Transverse colon (tissue), 4 donors: ENCODE results near the gene GNAT3. TPM values are rescaled to one million over a fixed set of nuclear protein-coding genes. Genes with fewer than 3 reads are reported as not detected.

Experiments
- DNase-seq: peaks from one replicate; pipeline ENCODE4 v3.0.0-alpha.2; 2019
- H3K27ac ChIP-seq, 4 donors: fragments of 200-600 bp; sonication (generic); 2 replicates each; pipeline ENCODE4 v1.5.1; 2016 to 2018; ENCODE audit warnings: inconsistent platforms in 4 of 4
- H3K27me3 ChIP-seq: fragments of 200-600 bp; sonication (generic); 2 replicates; pipeline ENCODE4 v1.5.1; 2017; ENCODE audit warnings: inconsistent platforms
- H3K36me3 ChIP-seq, 4 donors: fragments of 200-600 bp; sonication (generic); 2 replicates each; pipeline ENCODE4 v1.5.1; 2017 to 2019; ENCODE audit warnings: inconsistent platforms in 4 of 4
- H3K4me1 ChIP-seq, 4 donors: fragments of 200-600 bp; sonication (generic); 2 replicates each; pipeline ENCODE4 v1.5.1; 2017 to 2020; ENCODE audit warnings: inconsistent platforms in 4 of 4
- H3K4me3 ChIP-seq, 4 donors: fragments of 200-600 bp; sonication (generic); 1 replicate in 1 of 4; 2 replicates in 3 of 4; pipeline versions ENCODE4 v1.5.1 to v1.6.1; 2017 to 2019; ENCODE audit warnings: inconsistent platforms in 4 of 4
- H3K9me3 ChIP-seq, 2 donors: fragments of 200-600 bp; sonication (generic); 2 replicates each; pipeline ENCODE4 v1.5.1; 2017 to 2019; ENCODE audit warnings: inconsistent platforms in 2 of 2
- CTCF ChIP-seq, 5 experiments: fragments of 200-600 bp in 3 of 5; fragments of 450-650 bp in 2 of 5; sonication (generic) in 3 of 5; IDR thresholded peaks; 1 replicate in 2 of 5; 2 replicates in 3 of 5; pipeline ENCODE4 v1.5.1; 2016 to 2017; ENCODE audit warnings: antibody characterized with exemption in 5 of 5, inconsistent platforms in 3 of 5, mild to moderate bottlenecking in 2 of 5, moderate library complexity in 1 of 5
- EP300 ChIP-seq: sonication (generic); formaldehyde crosslinking; IDR thresholded peaks from one replicate; pipeline ENCODE4 v1.6.1; 2017; ENCODE audit warnings: antibody characterized with exemption, low read depth
- POLR2A ChIP-seq: fragments of 450-650 bp; IDR thresholded peaks from one replicate; pipeline ENCODE4 v1.6.1; 2016; ENCODE audit warnings: antibody characterized with exemption, mild to moderate bottlenecking, moderate library complexity
- POLR2AphosphoS5 ChIP-seq, 3 donors: sonication (generic); formaldehyde crosslinking; IDR thresholded peaks; one replicate each; pipeline ENCODE4 v1.6.1; 2016; ENCODE audit warnings: antibody characterized with exemption in 3 of 3
- WGBS, 2 donors: methylation state at CpG; one replicate each; pipeline ENCODE4 v1.1.5; 2018; ENCODE audit warnings: low coverage in 1 of 2; 5-methylcytosine and 5-hydroxymethylcytosine counted together
- in situ Hi-C, 4 donors: fragments of 200-750 bp; cut with MboI; loops; one replicate each; pipeline versions ENCODE4 v1.15.0 to v1.15.1; 2017; ENCODE audit warnings: low sequenced_read_pairs in 3 of 4, low pct_ligation_motif_present in 1 of 4, low pct_unique_long_range_greater_than_20kb in 1 of 4
- intact Hi-C: fragments of 100-400 bp; cut with DNase I; formaldehyde crosslinking; loops from one replicate; pipeline ENCODE4 v1.15.1; 2023; ENCODE audit warnings: low total_unique reads
- total RNA-seq, 4 donors: library from RNA; depleted of rRNA; stranded (reverse); fragments of >200 nt; gene quantifications; one replicate each; pipeline ENCODE4 v1.1.0, GENCODE V29; 2016

Gene GNAT3
- total RNA-seq, 4 donors from 2014 or later = not detected

- Histone ChIP-seq H3K27ac (no peak overlapping the region), H3K36me3 (no peaks in the 10 kb centered on the region), H3K4me1 (no peaks in the 10 kb centered on the region), H3K27me3 (no peaks in the 10 kb centered on the region), H3K9me3 (no peaks in the 10 kb centered on the region), H3K4me3 (no peak overlapping the region)
- in situ Hi-C loops = no loop called here
- DNase-seq = no peak
- intact Hi-C loops = no loop called here
- WGBS, 2 donors = 77% methylated on average over 2 of the region's 2 CpGs; no CpG with 5 or more reads in 1 of the 2 donors
- TF ChIP-seq POLR2AphosphoS5 (IDR thresholded peaks at IDR 0.05) (no peak), POLR2A (no peak)
Measured at GRCh38 chr7:80520199-80520598, 8.3 kb upstream of the GNAT3 start.

- no peaks in the 10 kb centered on the region for H3K27me3 ChIP-seq
- TF ChIP-seq POLR2AphosphoS5 (IDR thresholded peaks at IDR 0.05) (no peak), POLR2A (no peak), EP300 (no peak), CTCF (IDR thresholded peaks at IDR 0.05) (no peak)
- intact Hi-C loops (no loop called here), in situ Hi-C loops (no loop called here)
- H3K27ac ChIP-seq = no peak overlapping the region
- no peak for DNase-seq
- no peak overlapping the region for H3K4me3 ChIP-seq
- H3K36me3 ChIP-seq = no peaks in the 10 kb centered on the region
- H3K9me3 ChIP-seq = no peaks in the 10 kb centered on the region
- no peaks in the 10 kb centered on the region for H3K4me1 ChIP-seq
- 81 to 100% methylated on average over 3 to 4 of the region's 4 CpGs for WGBS, 2 donors
Measured at GRCh38 chr7:80517282-80517747, 5.5 kb upstream of the GNAT3 start.

- H3K4me3 ChIP-seq = no peak overlapping the region
- no peaks in the 10 kb centered on the region for H3K9me3 ChIP-seq
- no peak overlapping the region for H3K27ac ChIP-seq
- TF ChIP-seq POLR2AphosphoS5 (IDR thresholded peaks at IDR 0.05) (no peak), EP300 (no peak), CTCF (IDR thresholded peaks at IDR 0.05) (no peak), POLR2A (no peak)
- H3K27me3 ChIP-seq = no peaks in the 10 kb centered on the region
- intact Hi-C loops (no loop called here), in situ Hi-C loops (no loop called here)
- no peaks in the 10 kb centered on the region for H3K4me1 ChIP-seq
- no peak for DNase-seq
- H3K36me3 ChIP-seq = no peaks in the 10 kb centered on the region
Measured at GRCh38 chr7:80515298-80515697, 3.4 kb upstream of the GNAT3 start.

- Histone ChIP-seq H3K27me3 (no peaks in the 10 kb centered on the region), H3K9me3 (no peaks in the 10 kb centered on the region), H3K4me3 (no peak overlapping the region), H3K4me1 (no peaks in the 10 kb centered on the region), H3K36me3 (no peaks in the 10 kb centered on the region), H3K27ac (no peak overlapping the region)
- intact Hi-C loops = no loop called here
- no peak for DNase-seq
- TF ChIP-seq CTCF (IDR thresholded peaks at IDR 0.05) = no peak
- no peak for TF ChIP-seq POLR2A
- no peak for TF ChIP-seq EP300
- no peak for TF ChIP-seq POLR2AphosphoS5 (IDR thresholded peaks at IDR 0.05)
- in situ Hi-C loops = no loop called here
- 86 to 90% methylated on average over 3 of the region's 3 CpGs for WGBS, 2 donors
Measured at GRCh38 chr7:80510021-80510420, 1.8 kb downstream of the GNAT3 start.

- TF ChIP-seq EP300 (no peak), POLR2A (no peak), CTCF (IDR thresholded peaks at IDR 0.05) (no peak), POLR2AphosphoS5 (IDR thresholded peaks at IDR 0.05) (no peak)
- Histone ChIP-seq H3K4me1 (no peaks in the 10 kb centered on the region), H3K36me3 (no peaks in the 10 kb centered on the region), H3K27me3 (no peaks in the 10 kb centered on the region), H3K9me3 (no peaks in the 10 kb centered on the region), H3K4me3 (no peak overlapping the region), H3K27ac (no peak overlapping the region)
- 91 to 93% methylated on average over 6 of the region's 6 CpGs for WGBS, 2 donors
- intact Hi-C loops (no loop called here), in situ Hi-C loops (no loop called here)
- DNase-seq = no peak
Measured at GRCh38 chr7:80508440-80508839, 3.4 kb downstream of the GNAT3 start.
